BJ (cell line): ENCODE measurements around the gene RHOT2. TPM values are rescaled to one million over a fixed set of nuclear protein-coding genes. Genes with fewer than 3 reads are reported as not detected.

Experiments
- CTCF ChIA-PET: fragments of 350-600 bp; formaldehyde crosslinking; extraction: SDS; loops from one replicate; lab custom pipeline; 2021; ENCODE audit warnings: antibody characterized with exemption, inconsistent platforms; lab: Yijun Ruan, JAX
- POLR2A ChIA-PET: fragments of 300-600 bp; sonication (Branson Sonifier 250); formaldehyde crosslinking; extraction: SDS; loops from one replicate; lab custom pipeline; 2021; ENCODE audit warnings: antibody characterized with exemption; lab: Charles Lee
- DNase-seq: peaks from one replicate; pipeline ENCODE4 v3.0.0-alpha.2; 2011; ENCODE audit warnings: low read depth
- H3K27me3 ChIP-seq: 2 replicates; pipeline ENCODE4 v1.6.0; 2011; ENCODE audit warnings: low read length; ENCODE audit not compliant: control insufficient read depth, insufficient read depth
- H3K36me3 ChIP-seq: 2 replicates; pipeline ENCODE4 v1.5.1; 2011; ENCODE audit warnings: low read length; ENCODE audit not compliant: control insufficient read depth, insufficient read depth
- H3K4me3 ChIP-seq: 2 replicates; pipeline ENCODE4 v1.5.1; 2011; ENCODE audit warnings: low read depth, mild to moderate bottlenecking, control low read depth, low read length
- CTCF ChIP-seq: IDR thresholded peaks from 2 replicates; pipeline ENCODE4 v1.5.1; 2011; ENCODE audit warnings: low read depth, mild to moderate bottlenecking, control low read depth, inconsistent platforms, low read length, moderate library complexity; ENCODE audit not compliant: insufficient read depth
- polyA plus RNA-seq: library from polyadenylated mRNA; depleted of rRNA; stranded (reverse); fragments of >200 nt; gene quantifications from 2 replicates; pipeline ENCODE4 v1.2.3, GENCODE V29; 2011

The RHOT2 gene
- polyA plus RNA-seq, 1 experiment = 81.7 TPM

- H3K4me3 ChIP-seq = no peak overlapping the region
These were observed 7.3 kb upstream of the RHOT2 start for GRCh38 chr16:660459-661183.

GRCh38 chr16:661184-661821 is 6.6 kb upstream of the RHOT2 start:
- peaks cover 5% of the 10 kb centered on the region for H3K36me3 ChIP-seq
- no peaks in the 10 kb centered on the region for H3K27me3 ChIP-seq
- DNase-seq = no peak
- POLR2A ChIA-PET = no interaction called here
- no peak overlapping the region for H3K4me3 ChIP-seq
- CTCF ChIA-PET = interaction anchor here (0.7 to 2.4 kb wide), 7 partner anchors 9 to 19 kb away, joined by 3 to 8 read pairs (median 4); partner anchors contain the start of genes MCRIP2 and STUB1
- no peak for TF ChIP-seq CTCF

More at GRCh38 chr16:660459-661183, 7.3 kb upstream of the RHOT2 start:
- CTCF ChIA-PET = interaction anchor here (0.7 to 2.4 kb wide), 8 partner anchors 8 to 67 kb away, joined by 3 to 8 read pairs (median 4); partner anchors contain the start of genes MCRIP2 and STUB1
- no peak for DNase-seq
- H3K36me3 ChIP-seq = peaks cover 5% of the 10 kb centered on the region
- no peaks in the 10 kb centered on the region for H3K27me3 ChIP-seq
- POLR2A ChIA-PET = no interaction called here
- peak; percentile 54 for TF ChIP-seq CTCF

GRCh38 chr16:662095-662494 is 5.8 kb upstream of the RHOT2 start:
- ChIA-PET POLR2A (no interaction called here), CTCF (interaction anchor here (0.8 to 2.4 kb wide), 4 partner anchors 10 to 84 kb away, joined by 3 to 8 read pairs (median 6); partner anchors contain the start of gene STUB1)
- no peak for DNase-seq
- H3K36me3 ChIP-seq = peaks cover 5% of the 10 kb centered on the region
- no peak overlapping the region for H3K4me3 ChIP-seq
- TF ChIP-seq CTCF = no peak
- no peaks in the 10 kb centered on the region for H3K27me3 ChIP-seq

GRCh38 chr16:662597-662996 is 5.3 kb upstream of the RHOT2 start:
- no peak for DNase-seq
- no peak for TF ChIP-seq CTCF
- Histone ChIP-seq H3K27me3 (no peaks in the 10 kb centered on the region), H3K36me3 (peaks cover 5% of the 10 kb centered on the region), H3K4me3 (no peak overlapping the region)
- POLR2A ChIA-PET = no interaction called here
- CTCF ChIA-PET = interaction anchor here (0.8 to 2.4 kb wide), 4 partner anchors 14 to 85 kb away, joined by 3 to 7 read pairs (median 4); partner anchors contain the start of gene STUB1

- no peak for TF ChIP-seq CTCF
These were observed 1.4 kb upstream of the RHOT2 start for GRCh38 chr16:666572-666971.

More at GRCh38 chr16:666572-666971, 1.4 kb upstream of the RHOT2 start:
- no peak for DNase-seq
- ChIA-PET CTCF (interaction anchor here (0.9 to 3.1 kb wide), 3 partner anchors 9 to 23 kb away, joined by 3 to 20 read pairs (median 4); partner anchors contain the start of genes STUB1 and WDR24), POLR2A (no interaction called here)
- Histone ChIP-seq H3K27me3 (no peaks in the 10 kb centered on the region), H3K36me3 (peaks cover 23% of the 10 kb centered on the region), H3K4me3 (no peak overlapping the region)
